ENCODE results near the gene SH2D5. TPM values are rescaled to one million over a fixed set of nuclear protein-coding genes. Genes with fewer than 3 reads are reported as not detected.
"Not testable (repeated sequence)": the region's sequence is repeated elsewhere in the genome, so short reads cannot be mapped to it uniquely, and the experiment has no call there.

SH2D5 gene
- total RNA-seq, 1 experiment from 2014 or later = 10.4 TPM

DNA sequence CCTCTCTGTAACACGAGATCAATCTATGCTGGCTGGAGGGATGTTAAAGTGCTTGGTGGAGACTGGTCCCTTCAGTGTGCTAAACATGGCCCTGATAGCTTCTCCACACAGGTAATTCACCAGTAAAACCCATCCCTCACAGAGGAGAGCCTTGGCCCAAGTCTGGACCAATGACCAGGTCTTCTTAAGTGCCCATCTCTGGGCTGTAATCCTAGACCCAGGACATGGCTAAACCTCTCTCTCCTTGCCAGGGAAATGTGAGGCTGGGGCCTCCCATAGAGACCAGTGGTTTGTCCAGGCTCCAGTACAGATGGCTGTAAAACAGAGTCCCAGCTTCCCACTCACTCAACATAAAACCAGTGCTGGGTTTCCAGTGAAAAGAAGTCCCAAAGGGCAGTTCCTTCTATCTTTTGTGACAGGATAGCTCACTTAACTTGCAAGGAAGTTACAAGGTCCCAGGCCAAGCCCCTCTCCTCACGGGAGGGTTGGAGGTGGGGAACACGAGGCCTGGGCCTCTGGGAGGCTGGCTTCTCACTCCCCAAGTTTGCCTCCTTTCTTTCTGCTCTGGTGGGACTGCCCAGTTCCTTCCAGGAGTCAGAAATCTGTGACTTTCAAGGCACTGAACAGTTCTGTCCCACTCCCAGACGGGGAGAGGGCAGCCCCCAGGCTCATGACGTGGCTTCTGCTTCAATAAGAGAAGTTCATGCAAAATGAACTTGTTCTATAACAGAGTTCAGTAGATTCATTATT lies 12.5 kb downstream of the SH2D5 start:
- ChIA-PET CTCF (no interaction called here), RAD21 (ENCODE audit: low non-redundant PET in 1 of 2, low total read pairs in 2 of 2, uncharacterized antibody in 2 of 2, unreplicated experiment in 2 of 2) (no interaction called here)

DNA sequence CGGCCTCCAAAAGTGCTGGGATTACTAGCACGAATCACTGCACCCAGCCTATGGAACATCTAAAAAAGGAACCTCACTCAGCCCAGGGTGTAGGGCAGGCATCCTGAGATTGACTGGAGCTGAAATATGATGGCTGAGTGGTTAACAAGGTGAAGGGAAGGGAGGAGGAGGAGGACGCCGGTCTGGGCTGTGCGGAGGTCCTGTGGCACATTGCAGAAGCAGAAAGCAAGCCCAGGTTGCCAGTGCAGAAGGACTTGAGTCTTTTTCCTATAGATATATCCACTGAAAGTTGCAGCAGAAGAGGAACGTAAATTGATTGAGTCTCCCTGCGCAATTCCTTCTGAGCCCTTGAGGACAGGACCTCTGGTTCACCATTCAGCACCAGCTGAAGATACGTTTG lies 13.2 kb downstream of the SH2D5 start:
- H3K27me3 ChIP-seq (ENCODE audit: insufficient read depth, low read length) = no peaks in the 10 kb centered on the region
- H3K79me2 ChIP-seq (ENCODE audit: insufficient read depth, low read length) = no peaks in the 10 kb centered on the region
- ChIA-PET POLR2A (no interaction called here), CTCF (interaction anchor here (1.2 kb wide), 1 partner anchor 22 kb away, joined by 3 read pairs; no protein-coding TSS in a partner anchor), RAD21 (ENCODE audit: low non-redundant PET in 1 of 2, low total read pairs in 2 of 2, uncharacterized antibody in 2 of 2, unreplicated experiment in 2 of 2) (no interaction called here)
- BruUV-seq (replicated peaks) = no TSS peak
- no peaks in the 10 kb centered on the region for H3K9me2 ChIP-seq (ENCODE audit: insufficient read depth)
- H2AFZ ChIP-seq (ENCODE audit: low read depth, low read length, poor library complexity, severe bottlenecking) = no peak overlapping the region
- no peak overlapping the region for H3K4me3 ChIP-seq (replicated peaks in 1 of 2; ENCODE audit: low read depth in 1 of 2, low read length in 2 of 2)
- H3K4me2 ChIP-seq (ENCODE audit: low read length) = no peak overlapping the region
- H3K36me3 ChIP-seq (ENCODE audit: control insufficient read depth in 1 of 2, insufficient read depth in 2 of 2, low read length in 2 of 2) = no peaks in the 10 kb centered on the region
- no peak overlapping the region for H3K9ac ChIP-seq (ENCODE audit: low read length)
- no peaks in the 10 kb centered on the region for H4K20me1 ChIP-seq (ENCODE audit: insufficient read depth)
- intact Hi-C loops (cut with micrococcal nuclease) = no loop called here
- TF ChIP-seq, protein P1, sequence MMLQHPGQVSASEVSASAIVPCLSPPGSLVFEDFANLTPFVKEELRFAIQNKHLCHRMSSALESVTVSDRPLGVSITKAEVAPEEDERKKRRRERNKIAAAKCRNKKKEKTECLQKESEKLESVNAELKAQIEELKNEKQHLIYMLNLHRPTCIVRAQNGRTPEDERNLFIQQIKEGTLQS (IDR thresholded peaks at IDR 0.05) = no peak
- TF ChIP-seq TCF7L2 (IDR thresholded peaks at IDR 0.05; ENCODE audit: borderline replicate concordance, extremely low read depth, insufficient read depth, insufficient read length) = no peak
- peaks cover 2 to 10% of the 10 kb centered on the region in 2 experiments; a peak in 3 of 4 replicates for H3K4me1 ChIP-seq (ENCODE audit: control insufficient read depth in 1 of 2, insufficient read depth in 2 of 2, low read length in 2 of 2)
- H3K27ac ChIP-seq (ENCODE audit: low read depth, low read length) = no peak overlapping the region
- no peak for ATAC-seq
- no peak for DNase-seq (ENCODE audit: low read depth, low spot score)
- no peaks in the 10 kb centered on the region for H3K9me3 ChIP-seq (ENCODE audit: control insufficient read depth in 1 of 2, insufficient read depth in 1 of 2, low read depth in 1 of 2, low read length in 2 of 2)

More for the DNA sequence above, 12.5 kb downstream of the SH2D5 start:
- no peak overlapping the region for H2AFZ ChIP-seq (ENCODE audit: low read depth, low read length, poor library complexity, severe bottlenecking)
- H3K9me3 ChIP-seq (ENCODE audit: control insufficient read depth in 1 of 2, insufficient read depth in 1 of 2, low read depth in 1 of 2, low read length in 2 of 2) = no peaks in the 10 kb centered on the region
- no peak overlapping the region for H3K9ac ChIP-seq (ENCODE audit: low read length)
- H3K4me3 ChIP-seq (replicated peaks in 1 of 2; ENCODE audit: low read depth in 1 of 2, low read length in 2 of 2) = no peak overlapping the region
- intact Hi-C loops (cut with micrococcal nuclease) = no loop called here
- DNase-seq (ENCODE audit: low read depth, low spot score) = no peak
- no peaks in the 10 kb centered on the region for H4K20me1 ChIP-seq (ENCODE audit: insufficient read depth)
- POLR2A ChIA-PET = no interaction called here
- no peaks in the 10 kb centered on the region for H3K9me2 ChIP-seq (ENCODE audit: insufficient read depth)
- H3K27ac ChIP-seq (ENCODE audit: low read depth, low read length) = no peak overlapping the region
- peaks cover 2 to 14% of the 10 kb centered on the region in 2 experiments; a peak in 3 of 4 replicates for H3K4me1 ChIP-seq (ENCODE audit: control insufficient read depth in 1 of 2, insufficient read depth in 2 of 2, low read length in 2 of 2)
- no peaks in the 10 kb centered on the region for H3K79me2 ChIP-seq (ENCODE audit: insufficient read depth, low read length)
- no peak overlapping the region for H3K4me2 ChIP-seq (ENCODE audit: low read length)
- ATAC-seq = no peak
- H3K27me3 ChIP-seq (ENCODE audit: insufficient read depth, low read length) = no peaks in the 10 kb centered on the region
- BruUV-seq (replicated peaks) = no TSS peak
- TF ChIP-seq EZH2phosphoT487 (IDR thresholded peaks at IDR 0.05; ENCODE audit: borderline replicate concordance) = no peak
- TF ChIP-seq TCF7L2 (IDR thresholded peaks at IDR 0.05; ENCODE audit: borderline replicate concordance, extremely low read depth, insufficient read depth, insufficient read length) = no peak
- TF ChIP-seq, protein P1 (IDR thresholded peaks at IDR 0.05) = no peak
- TF ChIP-seq POLR2A (IDR thresholded peaks at IDR 0.05; ENCODE audit: borderline replicate concordance, extremely low read depth, insufficient read depth, insufficient read length) = no peak
- TF ChIP-seq EZH2 (IDR thresholded peaks at IDR 0.05) = no peak
- no peaks in the 10 kb centered on the region for H3K36me3 ChIP-seq (ENCODE audit: control insufficient read depth in 1 of 2, insufficient read depth in 2 of 2, low read length in 2 of 2)

DNA sequence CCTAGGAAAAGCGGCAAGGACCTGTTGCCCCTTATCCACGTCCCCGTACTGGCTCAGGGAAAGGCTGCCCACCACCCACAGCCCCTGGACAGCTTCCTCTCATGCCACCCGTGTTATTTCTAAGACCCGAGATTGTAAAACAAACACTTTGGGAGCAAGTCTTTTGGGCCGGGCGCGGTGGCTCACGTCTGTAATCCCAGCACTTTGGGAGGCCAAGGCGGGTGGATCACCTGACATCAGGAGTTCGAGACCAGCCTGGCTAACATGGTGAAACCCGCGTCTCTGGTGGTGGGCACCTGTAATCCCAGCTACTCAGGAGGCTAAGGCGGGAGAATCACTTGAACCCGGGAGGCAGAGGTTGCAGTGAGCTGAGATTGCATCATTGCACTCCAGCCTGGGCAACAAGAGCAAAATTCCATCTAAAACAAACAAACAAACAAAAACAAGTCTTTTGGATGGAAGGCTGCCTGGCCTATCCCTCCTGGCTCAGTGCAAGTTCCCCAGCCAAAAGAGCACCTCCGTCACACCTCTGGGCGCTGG lies 14.1 kb downstream of the SH2D5 start:
- ATAC-seq; RAD21 ChIA-PET (ENCODE audit: low non-redundant PET in 1 of 2, low total read pairs in 2 of 2, uncharacterized antibody in 2 of 2, unreplicated experiment in 2 of 2); H3K4me1 ChIP-seq (ENCODE audit: control insufficient read depth in 1 of 2, insufficient read depth in 2 of 2, low read length in 2 of 2); BruUV-seq (replicated peaks); H3K27me3 ChIP-seq (ENCODE audit: insufficient read depth, low read length); intact Hi-C loops (cut with micrococcal nuclease); H3K36me3 ChIP-seq (ENCODE audit: control insufficient read depth in 1 of 2, insufficient read depth in 2 of 2, low read length in 2 of 2); DNase-seq (ENCODE audit: low read depth, low spot score); POLR2A ChIA-PET; H3K9me3 ChIP-seq (ENCODE audit: control insufficient read depth in 1 of 2, insufficient read depth in 1 of 2, low read depth in 1 of 2, low read length in 2 of 2); H3K4me3 ChIP-seq (replicated peaks in 1 of 2; ENCODE audit: low read depth in 1 of 2, low read length in 2 of 2); H4K20me1 ChIP-seq (ENCODE audit: insufficient read depth); H3K27ac ChIP-seq (ENCODE audit: low read depth, low read length); H3K9me2 ChIP-seq (ENCODE audit: insufficient read depth); H2AFZ ChIP-seq (ENCODE audit: low read depth, low read length, poor library complexity, severe bottlenecking); H3K79me2 ChIP-seq (ENCODE audit: insufficient read depth, low read length): not testable (repeated sequence)
- Histone ChIP-seq H3K4me2 (ENCODE audit: low read length) (peak overlapping the region; percentile 53), H3K9ac (ENCODE audit: low read length) (0 out of 2 replicates have a peak overlapping the region, but pooled peaks have one; percentile 25)
- CTCF ChIA-PET = interaction anchor here (1.2 kb wide), 1 partner anchor 22 kb away, joined by 3 read pairs; no protein-coding TSS in a partner anchor
